Stimulated activated CD4-positive, alpha-beta T cell treated with anti-CD3 and anti-CD28 coated beads, TNF-alpha, amount 100 ng/mL, for 4 hours (primary cell): ENCODE measurements around the gene HELB.

Experiments used
- DNase-seq, 3 experiments: peaks; one replicate each; pipeline ENCODE4 v3.0.0-alpha.2; 2020; ENCODE audit warnings: low read depth in 3 of 3

The HELB gene

GRCh38 chr12:66365718-66366490 is 63.6 kb downstream of the HELB start:
- DNase-seq = no peak

DNA sequence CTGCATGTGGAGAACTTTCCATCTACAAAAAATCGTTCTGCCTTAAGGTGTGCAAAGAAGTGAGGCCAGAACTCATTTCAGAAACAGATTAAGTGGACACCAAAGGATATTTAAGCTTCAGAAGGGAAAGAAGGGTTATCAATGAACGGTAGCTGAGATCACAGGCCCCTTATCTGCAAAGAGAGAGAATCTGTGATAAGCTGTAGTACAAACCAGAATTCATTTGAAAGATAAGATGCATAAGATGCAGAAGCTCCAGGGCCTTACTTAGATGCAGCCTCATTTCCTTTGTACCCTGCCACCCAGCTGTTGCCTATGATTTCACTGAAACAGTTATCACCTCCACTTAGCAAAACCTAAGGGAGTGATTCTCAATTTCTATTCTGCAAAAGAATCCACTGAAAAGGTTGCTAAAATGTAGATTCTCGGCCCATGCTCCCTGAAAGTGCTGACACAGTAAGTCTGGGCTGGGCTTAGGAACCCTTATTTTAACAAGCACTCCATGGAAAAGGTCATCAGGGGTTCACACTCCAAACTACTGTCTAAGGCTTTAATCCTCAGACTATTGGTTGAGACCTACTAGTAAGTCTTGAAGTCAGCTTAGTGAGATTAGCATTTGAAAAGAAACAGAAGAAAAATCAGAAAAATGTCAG is 64.8 kb downstream of the HELB start:
- no peak for DNase-seq

DNA sequence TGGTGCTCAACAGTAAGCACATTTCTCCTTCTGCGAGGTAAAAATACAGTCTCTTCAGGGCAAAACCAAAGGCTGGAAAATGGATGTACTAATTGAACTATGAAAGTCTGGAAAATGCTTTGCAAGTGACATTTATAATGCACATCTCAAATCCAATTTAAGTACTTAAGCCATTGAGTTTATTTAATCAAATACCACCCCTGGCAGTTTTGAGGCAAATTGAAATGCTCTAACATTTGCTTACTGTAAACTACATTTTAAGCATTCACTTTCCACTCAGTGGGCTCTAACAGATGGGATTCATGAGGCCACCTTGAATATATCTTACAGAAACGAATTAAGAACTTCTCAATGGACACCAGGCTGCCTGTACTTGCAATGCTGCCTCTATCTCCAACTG is 69.7 kb downstream of the HELB start:
- no peak for DNase-seq

DNA sequence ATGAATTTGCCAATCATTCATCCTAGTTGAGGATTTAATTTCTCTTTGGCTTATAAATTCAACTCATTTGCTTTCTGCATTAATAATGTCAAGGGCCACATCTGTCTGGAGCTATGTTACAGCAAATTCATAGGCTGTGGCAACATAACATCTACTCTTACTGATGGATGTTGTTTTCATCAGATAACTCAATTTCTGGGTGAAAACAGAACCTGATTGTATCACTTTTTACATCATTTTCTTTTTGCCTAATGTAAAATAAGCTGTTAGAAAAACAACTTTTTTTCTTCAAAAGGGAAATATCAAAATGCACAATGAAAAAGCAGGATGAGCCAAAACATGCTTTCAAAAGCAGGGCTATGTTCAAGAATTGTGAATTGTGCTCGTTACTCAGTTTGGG is 73.3 kb downstream of the HELB start:
- no peak for DNase-seq

- no peak for DNase-seq
These were observed 77.3 kb downstream of the HELB start for GRCh38 chr12:66379616-66380015.

DNA sequence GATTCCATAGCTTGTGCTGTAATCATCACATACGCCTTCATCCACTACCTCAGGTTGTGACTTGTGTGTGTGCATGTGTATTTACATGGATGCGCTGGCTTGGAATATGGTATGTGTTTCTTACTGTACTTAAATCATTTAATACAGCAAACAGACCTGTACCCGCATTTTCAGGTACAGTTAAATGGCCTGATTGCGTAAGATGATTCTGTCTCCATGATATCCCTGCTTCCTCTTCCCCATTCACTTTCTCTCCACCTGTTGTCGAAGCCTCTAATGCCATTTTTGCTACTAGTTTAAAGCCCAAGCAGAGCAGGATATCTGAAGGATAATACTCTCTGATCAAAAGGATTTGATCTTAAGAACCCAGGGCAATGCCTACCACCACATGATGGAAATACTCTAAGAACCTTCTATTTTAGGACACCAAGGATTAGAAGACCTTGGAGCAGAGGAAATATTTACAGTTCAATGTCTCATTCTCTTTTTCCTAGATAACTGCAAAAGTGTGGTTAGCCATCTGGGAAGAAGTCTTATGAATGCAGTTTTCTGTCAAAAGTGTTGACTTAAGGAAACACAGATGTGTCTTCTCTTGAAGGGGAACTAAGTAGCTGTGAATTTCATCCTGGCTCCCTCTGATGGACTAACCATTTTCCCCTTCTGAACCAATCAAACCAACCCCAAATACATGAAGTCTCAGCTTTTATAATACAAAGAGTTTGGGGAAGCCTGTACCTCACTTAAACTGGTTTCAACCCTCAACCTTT is 78.7 kb downstream of the HELB start:
- no peak for DNase-seq

- DNase-seq = no peak
These were observed 84.8 kb downstream of the HELB start for GRCh38 chr12:66387117-66387516.
